ENCODE measurements around the gene FZD1. TPM values are rescaled to one million over a fixed set of nuclear protein-coding genes. Genes with fewer than 3 reads are reported as not detected.

FZD1 gene
- 4.0 and 8.4 TPM in 2 replicates for total RNA-seq

- DNase-seq (ENCODE audit: extremely low read depth, low read depth, low spot score), result peak; percentile 75
Measured at GRCh38 chr7:91264046-91264923, at the start of gene FZD1. Gene FZD1, plus strand, starts transcription at chr7:91264433. Its CDS starts 448 bp downstream, at chr7:91264881.

- no peak for DNase-seq (ENCODE audit: extremely low read depth, low read depth, low spot score)
Measured at GRCh38 chr7:91226411-91226810, 37.8 kb upstream of the FZD1 start.

GRCh38 chr7:91228327-91228726 lies 35.9 kb upstream of the FZD1 start:
- no peak for DNase-seq (ENCODE audit: extremely low read depth, low read depth, low spot score)

GRCh38 chr7:91228927-91229558 lies 35.2 kb upstream of the FZD1 start:
- no peak for DNase-seq (ENCODE audit: extremely low read depth, low read depth, low spot score)

- no peak for DNase-seq (ENCODE audit: extremely low read depth, low read depth, low spot score)
Measured at GRCh38 chr7:91230100-91230499, 34.1 kb upstream of the FZD1 start.

GRCh38 chr7:91230503-91230902 lies 33.7 kb upstream of the FZD1 start:
- DNase-seq (ENCODE audit: extremely low read depth, low read depth, low spot score), result no peak

GRCh38 chr7:91233212-91233611 lies 31.0 kb upstream of the FZD1 start:
- DNase-seq (ENCODE audit: extremely low read depth, low read depth, low spot score), result no peak

GRCh38 chr7:91235211-91235832 lies 28.9 kb upstream of the FZD1 start:
- DNase-seq (ENCODE audit: extremely low read depth, low read depth, low spot score), result no peak

- peak; percentile 33 for DNase-seq (ENCODE audit: extremely low read depth, low read depth, low spot score)
Measured at GRCh38 chr7:91239171-91239604, 25.0 kb upstream of the FZD1 start.

GRCh38 chr7:91239772-91240171 lies 24.5 kb upstream of the FZD1 start:
- no peak for DNase-seq (ENCODE audit: extremely low read depth, low read depth, low spot score)

GRCh38 chr7:91240376-91240941 lies 23.8 kb upstream of the FZD1 start:
- DNase-seq (ENCODE audit: extremely low read depth, low read depth, low spot score), result no peak

GRCh38 chr7:91242097-91242844 lies 22.0 kb upstream of the FZD1 start:
- no peak for DNase-seq (ENCODE audit: extremely low read depth, low read depth, low spot score)

- no peak for DNase-seq (ENCODE audit: extremely low read depth, low read depth, low spot score)
Measured at GRCh38 chr7:91243591-91244301, 20.5 kb upstream of the FZD1 start.

GRCh38 chr7:91247500-91247899 lies 16.7 kb upstream of the FZD1 start:
- DNase-seq (ENCODE audit: extremely low read depth, low read depth, low spot score), result no peak

- no peak for DNase-seq (ENCODE audit: extremely low read depth, low read depth, low spot score)
Measured at GRCh38 chr7:91248996-91249395, 15.2 kb upstream of the FZD1 start.

- DNase-seq (ENCODE audit: extremely low read depth, low read depth, low spot score), result no peak
Measured at GRCh38 chr7:91249506-91250233, 14.6 kb upstream of the FZD1 start.

GRCh38 chr7:91250706-91251105 lies 13.5 kb upstream of the FZD1 start:
- DNase-seq (ENCODE audit: extremely low read depth, low read depth, low spot score), result no peak

- no peak for DNase-seq (ENCODE audit: extremely low read depth, low read depth, low spot score)
Measured at GRCh38 chr7:91251877-91252276, 12.4 kb upstream of the FZD1 start.

GRCh38 chr7:91263384-91264045 lies 718 bp upstream of the FZD1 start:
- no peak for DNase-seq (ENCODE audit: extremely low read depth, low read depth, low spot score)

All from glomerular endothelial cell (primary cell).